OCI-LY3 (cell line): Measurements from ENCODE around the gene UAP1L1.

ENCODE experiments used
- EZH2phosphoT487 ChIP-seq: fragments of 200-600 bp; shearing (Covaris generic); IDR thresholded peaks from 2 replicates; pipeline ENCODE4 v1.6.1; 2018; ENCODE audit warnings: antibody characterized with exemption, mixed run types, low read depth
- TF ChIP-seq, protein P1 (sequence below): fragments of 200-600, 300-600 bp; sonication (generic); IDR thresholded peaks from 2 replicates; pipeline ENCODE4 v1.5.1; 2014; ENCODE audit warnings: antibody characterized with exemption, low read length, low read depth

DNA sequence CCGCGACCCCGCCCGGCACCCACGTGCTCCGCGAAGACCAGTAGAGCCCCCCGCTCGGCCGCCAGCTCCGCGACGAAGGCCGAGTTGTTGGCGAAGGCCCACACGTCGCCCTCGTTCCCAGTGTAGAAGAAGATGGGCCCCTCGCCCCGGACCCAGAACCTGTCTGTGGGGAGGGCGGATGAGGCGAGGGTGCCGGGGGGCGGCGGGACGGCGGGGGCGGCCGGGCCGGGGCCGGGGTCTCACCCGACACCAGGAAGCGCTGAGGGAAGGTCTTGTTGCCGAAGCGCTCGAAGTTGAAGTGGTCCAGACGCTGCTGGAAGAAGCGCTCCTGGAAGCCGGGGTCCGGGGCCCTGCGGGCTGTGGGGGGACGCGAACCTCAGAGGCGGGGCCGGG is 36.9 kb downstream of the UAP1L1 start:
- TF ChIP-seq, protein P1, sequence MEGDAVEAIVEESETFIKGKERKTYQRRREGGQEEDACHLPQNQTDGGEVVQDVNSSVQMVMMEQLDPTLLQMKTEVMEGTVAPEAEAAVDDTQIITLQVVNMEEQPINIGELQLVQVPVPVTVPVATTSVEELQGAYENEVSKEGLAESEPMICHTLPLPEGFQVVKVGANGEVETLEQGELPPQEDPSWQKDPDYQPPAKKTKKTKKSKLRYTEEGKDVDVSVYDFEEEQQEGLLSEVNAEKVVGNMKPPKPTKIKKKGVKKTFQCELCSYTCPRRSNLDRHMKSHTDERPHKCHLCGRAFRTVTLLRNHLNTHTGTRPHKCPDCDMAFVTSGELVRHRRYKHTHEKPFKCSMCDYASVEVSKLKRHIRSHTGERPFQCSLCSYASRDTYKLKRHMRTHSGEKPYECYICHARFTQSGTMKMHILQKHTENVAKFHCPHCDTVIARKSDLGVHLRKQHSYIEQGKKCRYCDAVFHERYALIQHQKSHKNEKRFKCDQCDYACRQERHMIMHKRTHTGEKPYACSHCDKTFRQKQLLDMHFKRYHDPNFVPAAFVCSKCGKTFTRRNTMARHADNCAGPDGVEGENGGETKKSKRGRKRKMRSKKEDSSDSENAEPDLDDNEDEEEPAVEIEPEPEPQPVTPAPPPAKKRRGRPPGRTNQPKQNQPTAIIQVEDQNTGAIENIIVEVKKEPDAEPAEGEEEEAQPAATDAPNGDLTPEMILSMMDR, result no peak
- no peak for TF ChIP-seq EZH2phosphoT487
